A673 (cell line): ENCODE data around the gene MAEA. TPM values are rescaled to one million over a fixed set of nuclear protein-coding genes. Genes with fewer than 3 reads are reported as not detected.
A peak's percentile ranks its signal among the peaks of the same experiment; 100 is the strongest.

Experiments used
- BruUV-seq: library from RNA; stranded (reverse); fragments of 400-500 nt; replicated peaks from 2 replicates; lab custom pipeline; 2021; lab: Mats Ljungman, UMichigan
- CTCF ChIA-PET: fragments of 300-600 bp; sonication (Branson Sonifier 250); formaldehyde crosslinking; loops from one replicate; lab custom pipeline; 2022; ENCODE audit warnings: antibody characterized with exemption; lab: Charles Lee
- POLR2A ChIA-PET: fragments of 300-600 bp; sonication (Branson Sonifier 250); formaldehyde crosslinking; loops from one replicate; lab custom pipeline; 2022; ENCODE audit warnings: antibody characterized with exemption; ENCODE audit not compliant: low non-redundant PET; lab: Charles Lee
- DNase-seq: peaks from one replicate; pipeline ENCODE4 v3.0.0-alpha.2; 2015; ENCODE audit warnings: low spot score
- H3K27ac ChIP-seq: fragments of 200-600 bp; sonication (generic); 2 replicates; pipeline ENCODE4 v1.5.1; 2016; ENCODE audit warnings: mixed run types, low read depth, mild to moderate bottlenecking, mixed read lengths, antibody characterized with exemption, low read length; ENCODE audit not compliant: poor library complexity, severe bottlenecking
- H3K27me3 ChIP-seq: fragments of 200-600 bp; sonication (generic); replicated peaks from 2 replicates; pipeline ENCODE4 v1.6.1; 2017; ENCODE audit warnings: mixed run types, low read depth, mild to moderate bottlenecking, mixed read lengths, antibody characterized with exemption, low read length; ENCODE audit not compliant: insufficient read depth, poor library complexity
- H3K36me3 ChIP-seq: fragments of 200-600 bp; sonication (generic); 2 replicates; pipeline ENCODE4 v1.6.1; 2016; ENCODE audit warnings: mixed run types, mild to moderate bottlenecking, mixed read lengths, antibody characterized with exemption, low read length; ENCODE audit not compliant: insufficient read depth, poor library complexity, severe bottlenecking
- H3K4me1 ChIP-seq: fragments of 200-600 bp; sonication (generic); 2 replicates; pipeline ENCODE4 v1.6.1; 2017; ENCODE audit warnings: mixed run types, mild to moderate bottlenecking, mixed read lengths, antibody characterized with exemption, low read length; ENCODE audit not compliant: insufficient read depth, poor library complexity, severe bottlenecking
- H3K4me3 ChIP-seq: fragments of 200-600 bp; sonication (generic); 2 replicates; pipeline ENCODE4 v1.5.1; 2016; ENCODE audit warnings: low read depth, mixed run types, mild to moderate bottlenecking, mixed read lengths, low read length; ENCODE audit not compliant: poor library complexity, severe bottlenecking
- H3K9me3 ChIP-seq: fragments of 200-600 bp; sonication (generic); 2 replicates; pipeline ENCODE4 v1.6.1; 2016; ENCODE audit warnings: mixed run types, low read depth, mild to moderate bottlenecking, mixed read lengths, antibody characterized with exemption, low read length; ENCODE audit not compliant: poor library complexity, severe bottlenecking
- EZH2 ChIP-seq: fragments of 200-600 bp; sonication (generic); IDR thresholded peaks from 2 replicates; pipeline ENCODE4 v1.6.1; 2017; ENCODE audit warnings: borderline replicate concordance, low read depth, mild to moderate bottlenecking, mixed read lengths, antibody characterized with exemption, low read length; ENCODE audit not compliant: poor library complexity, severe bottlenecking
- intact Hi-C: fragments of 100-400 bp; cut with micrococcal nuclease; formaldehyde crosslinking; loops from one replicate; pipeline ENCODE4 v1.10.0; 2022; ENCODE audit not compliant: unreplicated experiment
- total RNA-seq: library from RNA; stranded (reverse); gene quantifications from 2 replicates; pipeline ENCODE4 v1.2.3, GENCODE V29; 2021
- TF ChIP-seq, protein P1 (sequence below): fragments of 300-800, 200-600 bp; sonication (generic); conservative IDR thresholded peaks from 2 replicates; pipeline ENCODE4 v1.5.1; 2017; ENCODE audit warnings: low read depth, mild to moderate bottlenecking, antibody characterized with exemption, low read length, moderate library complexity, mixed read lengths

Gene MAEA
- total RNA-seq, 1 experiment from 2014 or later, result 87.0 TPM

DNA sequence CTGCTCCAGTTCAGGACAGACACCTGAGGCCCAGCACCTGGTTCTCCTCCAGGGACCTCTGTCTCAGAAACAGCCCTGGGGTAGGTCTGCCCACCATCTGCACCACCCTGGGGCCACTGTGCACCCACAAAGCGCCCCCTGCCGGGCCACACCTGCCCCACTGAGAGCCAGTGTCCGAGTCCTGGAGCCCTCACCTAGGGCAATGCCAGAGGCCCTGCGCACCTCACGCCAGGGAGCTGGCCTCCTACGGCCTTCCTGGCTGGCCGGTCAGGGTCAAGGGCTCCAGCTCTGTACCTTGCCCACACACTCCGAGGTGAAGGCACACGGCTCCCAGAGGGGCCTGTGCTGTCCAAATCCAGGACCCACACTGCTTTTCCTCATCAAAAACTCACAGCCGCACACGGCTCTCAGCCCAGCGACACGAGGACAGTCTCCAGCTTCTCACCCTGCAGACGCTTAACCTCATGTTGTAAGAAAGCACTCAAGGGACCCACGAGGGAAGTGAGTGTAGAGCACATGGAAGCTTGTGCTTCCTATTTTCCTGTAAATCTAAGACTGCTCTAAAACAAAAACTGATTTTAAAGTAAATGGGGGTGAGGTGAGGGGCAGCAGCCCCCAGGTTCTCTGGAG lies 46.1 kb upstream of the MAEA start:
- peaks cover 8% of the 10 kb centered on the region for H3K4me1 ChIP-seq
- BruUV-seq, result no TSS peak
- CTCF ChIA-PET, result no interaction called here
- POLR2A ChIA-PET, result no interaction called here
- DNase-seq, result no peak
- H3K36me3 ChIP-seq, result peaks cover 18% of the 10 kb centered on the region
- H3K27ac ChIP-seq, result no peak overlapping the region
- H3K9me3 ChIP-seq, result no peaks in the 10 kb centered on the region
- H3K27me3 ChIP-seq, result no peaks in the 10 kb centered on the region
- no peak overlapping the region for H3K4me3 ChIP-seq
- no peak for TF ChIP-seq EZH2
- TF ChIP-seq, protein P1, sequence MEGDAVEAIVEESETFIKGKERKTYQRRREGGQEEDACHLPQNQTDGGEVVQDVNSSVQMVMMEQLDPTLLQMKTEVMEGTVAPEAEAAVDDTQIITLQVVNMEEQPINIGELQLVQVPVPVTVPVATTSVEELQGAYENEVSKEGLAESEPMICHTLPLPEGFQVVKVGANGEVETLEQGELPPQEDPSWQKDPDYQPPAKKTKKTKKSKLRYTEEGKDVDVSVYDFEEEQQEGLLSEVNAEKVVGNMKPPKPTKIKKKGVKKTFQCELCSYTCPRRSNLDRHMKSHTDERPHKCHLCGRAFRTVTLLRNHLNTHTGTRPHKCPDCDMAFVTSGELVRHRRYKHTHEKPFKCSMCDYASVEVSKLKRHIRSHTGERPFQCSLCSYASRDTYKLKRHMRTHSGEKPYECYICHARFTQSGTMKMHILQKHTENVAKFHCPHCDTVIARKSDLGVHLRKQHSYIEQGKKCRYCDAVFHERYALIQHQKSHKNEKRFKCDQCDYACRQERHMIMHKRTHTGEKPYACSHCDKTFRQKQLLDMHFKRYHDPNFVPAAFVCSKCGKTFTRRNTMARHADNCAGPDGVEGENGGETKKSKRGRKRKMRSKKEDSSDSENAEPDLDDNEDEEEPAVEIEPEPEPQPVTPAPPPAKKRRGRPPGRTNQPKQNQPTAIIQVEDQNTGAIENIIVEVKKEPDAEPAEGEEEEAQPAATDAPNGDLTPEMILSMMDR, result peak; percentile 34
- intact Hi-C loops, result no loop called here

DNA sequence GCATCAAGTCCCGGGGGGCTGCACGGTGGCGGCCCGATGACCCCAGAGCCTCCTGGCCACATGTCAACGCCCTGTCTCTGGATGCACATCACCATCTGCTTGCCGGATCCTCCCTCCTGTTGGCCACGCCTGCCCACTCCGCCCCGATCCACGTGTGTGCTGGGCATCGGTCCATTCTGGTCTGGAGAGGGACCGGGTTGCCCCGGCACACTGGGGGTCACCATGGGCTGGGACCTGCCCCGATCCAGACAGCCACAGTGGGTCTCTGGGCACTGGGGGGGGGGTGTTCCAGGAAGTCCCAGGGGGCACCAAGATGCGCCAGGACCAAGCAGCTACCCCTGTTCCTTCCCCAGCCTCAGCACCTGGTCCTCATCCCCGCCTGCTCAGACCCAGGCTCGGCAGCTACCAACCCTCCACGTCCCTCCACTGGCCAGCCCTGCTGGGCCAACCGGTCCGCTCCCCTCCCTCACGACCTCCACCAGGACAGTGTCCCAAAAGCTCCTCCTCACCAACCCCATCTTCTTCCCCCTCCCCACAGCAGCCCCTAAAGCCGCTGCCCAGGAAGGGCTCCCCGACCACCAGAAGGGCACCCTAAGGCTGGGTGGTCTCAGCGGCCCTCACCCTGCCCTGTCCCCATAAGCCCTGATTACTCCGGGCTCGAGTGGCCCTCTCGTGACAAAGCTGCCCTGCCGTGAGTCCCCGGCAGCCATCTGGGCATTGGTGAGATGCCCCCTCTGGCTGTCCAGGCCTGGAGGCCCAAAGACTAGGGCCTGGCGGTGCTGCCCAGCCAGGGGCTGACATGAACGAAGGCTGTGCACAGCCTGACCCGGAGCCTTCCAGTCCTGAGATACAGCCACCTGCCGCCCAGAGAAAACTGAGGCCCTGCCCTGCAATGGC lies 45.4 kb upstream of the MAEA start:
- CTCF ChIA-PET, result no interaction called here
- H3K27ac ChIP-seq, result peak overlapping the region; percentile 37
- no peak for DNase-seq
- TF ChIP-seq, protein P1, result no peak
- no peak for TF ChIP-seq EZH2
- H3K36me3 ChIP-seq, result peaks cover 12% of the 10 kb centered on the region
- POLR2A ChIA-PET, result no interaction called here
- H3K27me3 ChIP-seq, result no peaks in the 10 kb centered on the region
- intact Hi-C loops, result no loop called here
- peaks cover 8% of the 10 kb centered on the region for H3K4me1 ChIP-seq
- BruUV-seq, result no TSS peak
- H3K4me3 ChIP-seq, result no peak overlapping the region
- no peaks in the 10 kb centered on the region for H3K9me3 ChIP-seq

DNA sequence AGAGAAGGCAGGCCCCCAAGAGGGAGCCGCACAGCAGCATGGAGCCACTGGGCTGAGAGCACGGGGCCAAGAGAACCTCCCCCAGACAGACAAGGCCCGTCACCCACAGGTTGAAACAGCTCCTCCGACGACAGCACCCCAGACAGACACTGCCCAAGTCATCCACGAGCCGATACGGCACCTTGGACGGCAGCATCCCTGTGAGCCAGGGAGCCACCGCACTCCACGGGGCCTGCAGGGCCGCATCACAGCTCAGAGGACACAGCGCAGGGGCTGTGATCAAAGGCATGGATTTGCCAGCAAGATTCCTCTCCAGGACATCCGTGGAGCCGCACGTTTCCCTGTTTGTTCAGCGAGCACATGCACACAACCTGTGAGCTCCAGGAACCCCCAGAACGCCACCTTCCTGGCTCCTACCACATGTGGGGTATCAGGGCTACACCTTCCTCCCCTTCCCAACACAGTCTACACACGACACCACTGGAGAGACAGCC lies 44.7 kb upstream of the MAEA start:
- H3K9me3 ChIP-seq, result peaks cover 1% of the 10 kb centered on the region
- intact Hi-C loops, result no loop called here
- no peak for TF ChIP-seq EZH2
- TF ChIP-seq, protein P1, result no peak
- BruUV-seq, result no TSS peak
- CTCF ChIA-PET, result no interaction called here
- H3K4me3 ChIP-seq, result no peak overlapping the region
- H3K4me1 ChIP-seq, result peaks cover 8% of the 10 kb centered on the region
- no peak for DNase-seq
- no peaks in the 10 kb centered on the region for H3K27me3 ChIP-seq
- H3K36me3 ChIP-seq, result peaks cover 7% of the 10 kb centered on the region
- POLR2A ChIA-PET, result no interaction called here
- peak overlapping the region; percentile 37 for H3K27ac ChIP-seq
